ENCODE results near the gene SYNGR1.

- no peak for TF ChIP-seq CTCF (conservative IDR thresholded peaks at IDR 0.05)
- TF ChIP-seq ZFX (IDR thresholded peaks at IDR 0.05) = no peak
Observed at GRCh38 chr22:39421691-39422090, 71.9 kb downstream of the SYNGR1 start.

All from C4-2B (cell line).